IPS-18c (cell line): Measurements from ENCODE around the gene FANCD2.
"Not testable (repeated sequence)": the region's sequence is repeated elsewhere in the genome, so short reads cannot be mapped to it uniquely, and the experiment has no call there.

Source experiments
- H3K4me3 ChIP-seq: 2 replicates; pipeline ENCODE4 v1.7.0; 2013; ENCODE audit warnings: low read depth, mild to moderate bottlenecking, low read length, moderate library complexity; ENCODE audit not compliant: insufficient read depth
- H3K9me3 ChIP-seq: one replicate; pipeline ENCODE4 v1.6.1; 2013; ENCODE audit warnings: mild to moderate bottlenecking, low read length, moderate library complexity; ENCODE audit not compliant: control insufficient read depth, insufficient read depth

The FANCD2 gene

DNA sequence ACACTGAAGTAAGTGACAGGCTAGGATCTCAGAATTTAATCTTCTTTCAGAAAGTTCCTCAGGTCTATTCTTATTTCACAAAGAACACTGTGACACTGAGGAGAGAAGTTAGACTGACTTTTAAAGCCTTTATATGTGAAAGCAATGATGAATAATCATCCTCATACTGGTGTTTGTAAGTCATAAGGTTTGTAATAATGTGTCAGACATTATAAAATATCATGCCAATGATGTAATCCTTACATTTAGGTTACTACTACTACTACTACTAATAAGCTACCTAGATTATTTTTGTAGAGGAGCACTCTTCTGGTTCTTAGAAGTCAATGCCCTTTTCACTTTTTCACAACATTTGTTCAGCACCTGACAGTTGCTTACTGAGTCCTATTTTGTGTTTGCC lies 48.4 kb downstream of the FANCD2 start:
- Histone ChIP-seq H3K9me3 (no peaks in the 10 kb centered on the region), H3K4me3 (no peak overlapping the region)

DNA sequence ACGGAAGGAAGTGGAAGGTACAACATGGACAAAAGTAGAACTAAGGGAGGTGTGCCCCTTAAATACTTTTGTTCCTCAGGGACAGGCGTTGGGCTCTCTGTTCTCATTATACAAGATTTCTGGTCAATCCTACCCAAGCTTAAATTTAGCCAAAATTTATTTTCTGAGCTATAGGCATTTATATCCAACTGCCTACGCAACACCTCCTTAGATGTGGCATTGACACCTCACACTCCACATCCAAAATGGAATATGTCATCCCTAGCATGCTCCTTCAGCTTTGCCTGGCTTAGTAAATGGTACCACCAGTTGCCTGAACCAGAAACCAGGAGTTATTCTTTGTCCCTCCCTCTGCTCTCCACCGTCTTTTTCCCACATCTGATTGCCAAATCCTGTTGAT lies 55.6 kb downstream of the FANCD2 start:
- Histone ChIP-seq H3K9me3 (no peaks in the 10 kb centered on the region), H3K4me3 (no peak overlapping the region)

DNA sequence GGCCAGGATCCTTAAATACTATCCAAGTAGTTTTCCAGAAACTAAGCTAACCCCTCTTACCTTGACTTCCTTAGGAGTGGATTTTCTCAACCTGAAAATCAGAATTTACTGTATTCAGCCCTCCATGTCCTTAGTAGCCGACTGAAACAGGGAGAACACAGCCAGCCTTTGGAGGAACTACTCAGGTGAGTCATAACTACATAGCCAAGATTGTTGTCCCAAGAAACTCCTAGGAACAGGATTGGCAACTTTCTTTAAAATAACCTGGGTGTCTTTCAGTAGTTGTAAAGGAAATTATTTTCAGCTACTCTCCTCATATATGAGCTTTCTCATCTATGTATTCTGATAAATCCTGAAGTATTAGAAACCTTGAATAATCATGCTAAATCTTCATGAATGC lies 59.5 kb downstream of the FANCD2 start:
- no peaks in the 10 kb centered on the region for H3K9me3 ChIP-seq
- no peak overlapping the region for H3K4me3 ChIP-seq

DNA sequence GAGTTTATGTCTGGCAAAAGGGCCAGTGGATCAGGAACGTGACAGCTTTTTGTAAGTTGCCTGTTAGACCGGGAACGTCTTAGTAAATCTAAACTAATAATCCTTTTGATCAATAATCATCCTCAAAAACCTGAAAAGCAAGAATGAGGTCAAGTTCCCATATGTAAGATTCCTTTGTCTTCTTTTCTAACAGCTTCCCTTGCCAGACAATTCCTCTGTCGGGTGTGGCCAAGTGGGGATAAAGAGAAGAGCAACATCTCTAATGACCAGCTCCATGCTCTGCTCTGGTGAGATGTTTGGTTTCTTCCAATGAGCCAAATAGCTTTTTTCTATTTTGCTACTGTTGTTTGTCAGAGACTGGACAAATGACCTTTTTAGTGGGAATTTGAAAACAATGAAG lies 62.0 kb downstream of the FANCD2 start:
- H3K4me3 ChIP-seq = no peak overlapping the region
- no peaks in the 10 kb centered on the region for H3K9me3 ChIP-seq

DNA sequence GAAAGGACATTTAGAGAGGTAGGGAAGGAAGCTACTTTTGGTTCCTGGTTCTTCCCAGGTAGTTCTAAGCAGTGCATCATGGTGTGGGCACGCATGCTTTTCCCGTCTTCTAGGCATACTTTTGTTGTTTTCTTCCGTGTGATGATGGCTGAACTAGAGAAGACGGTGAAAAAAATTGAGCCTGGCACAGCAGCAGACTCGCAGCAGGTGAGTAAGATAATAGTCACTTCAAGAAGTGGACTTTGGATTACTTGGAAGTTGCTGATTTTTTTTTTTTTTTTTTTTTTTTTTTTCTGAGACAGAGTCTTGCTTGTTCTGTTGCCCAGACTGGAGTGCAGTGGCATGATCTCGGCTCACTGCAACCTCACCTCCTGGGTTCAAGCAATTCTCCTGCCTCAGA lies 63.9 kb downstream of the FANCD2 start:
- Histone ChIP-seq H3K9me3 (no peaks in the 10 kb centered on the region), H3K4me3 (no peak overlapping the region)

DNA sequence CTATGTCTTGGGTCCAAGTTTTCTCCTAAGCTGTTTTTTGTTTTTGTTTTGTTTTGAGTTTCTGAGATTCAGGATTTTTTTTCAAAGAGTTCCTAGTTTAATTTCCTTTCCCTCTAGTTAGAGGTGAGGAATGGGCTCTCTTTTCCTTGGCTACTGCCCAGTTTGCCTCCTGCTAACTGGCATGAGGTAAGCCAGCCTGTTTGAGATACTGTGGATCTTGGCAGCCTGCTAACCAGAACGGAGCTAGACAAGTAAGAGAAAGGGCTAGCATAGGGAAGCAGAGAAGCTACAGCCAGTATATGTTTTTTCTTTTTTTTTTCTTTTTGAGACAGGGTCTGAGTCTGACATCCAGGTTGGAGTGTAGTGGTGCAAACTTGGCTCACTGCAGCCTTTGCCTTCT lies 64.5 kb downstream of the FANCD2 start:
- not testable (repeated sequence) for H3K4me3 ChIP-seq, H3K9me3 ChIP-seq

DNA sequence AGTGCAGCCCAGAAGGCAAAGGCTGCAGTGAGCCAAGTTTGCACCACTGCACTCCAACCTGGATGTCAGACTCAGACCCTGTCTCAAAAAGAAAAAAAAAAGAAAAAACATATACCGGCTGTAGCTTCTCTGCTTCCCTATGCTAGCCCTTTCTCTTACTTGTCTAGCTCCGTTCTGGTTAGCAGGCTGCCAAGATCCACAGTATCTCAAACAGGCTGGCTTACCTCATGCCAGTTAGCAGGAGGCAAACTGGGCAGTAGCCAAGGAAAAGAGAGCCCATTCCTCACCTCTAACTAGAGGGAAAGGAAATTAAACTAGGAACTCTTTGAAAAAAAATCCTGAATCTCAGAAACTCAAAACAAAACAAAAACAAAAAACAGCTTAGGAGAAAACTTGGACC lies 65.2 kb downstream of the FANCD2 start:
- not testable (repeated sequence) for H3K9me3 ChIP-seq, H3K4me3 ChIP-seq

DNA sequence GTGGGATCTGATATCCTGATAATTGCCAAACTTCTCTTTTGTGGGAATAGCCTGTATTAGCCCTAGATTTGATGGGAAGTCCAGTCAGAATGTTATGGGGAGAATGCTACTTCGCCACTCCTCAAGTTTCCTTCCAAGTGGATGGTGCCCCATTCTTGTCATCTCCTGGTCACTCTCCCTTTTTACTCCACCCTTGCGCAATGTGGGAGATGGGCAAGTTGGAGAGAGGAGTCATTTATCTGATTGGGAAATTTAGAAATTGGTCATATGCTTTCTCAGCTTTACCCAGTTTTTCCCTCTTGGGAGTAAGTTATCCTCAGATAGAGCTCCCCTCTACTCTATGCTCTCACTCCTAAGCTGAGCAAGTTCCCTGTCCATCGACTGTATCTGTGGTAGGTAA lies 67.4 kb downstream of the FANCD2 start:
- no peaks in the 10 kb centered on the region for H3K9me3 ChIP-seq
- H3K4me3 ChIP-seq = no peak overlapping the region

DNA sequence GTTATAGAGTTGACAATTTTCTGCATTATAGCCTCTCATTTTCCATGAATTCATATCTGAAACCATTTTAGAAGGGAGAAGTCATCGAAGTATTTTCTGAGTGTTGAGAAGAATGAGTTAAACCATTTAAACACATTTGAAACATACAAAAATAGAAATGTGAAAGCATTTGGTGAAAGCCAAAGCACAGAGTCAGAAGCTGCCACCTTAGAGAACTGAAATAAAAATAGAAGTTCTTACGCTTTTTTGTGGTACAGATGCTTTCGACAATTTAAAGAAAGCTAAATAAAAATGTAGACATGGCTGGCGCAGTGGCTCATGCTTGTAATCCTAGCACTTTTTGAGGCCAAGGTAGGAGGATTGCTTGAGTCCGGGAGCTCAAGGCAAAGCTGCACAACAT lies 72.8 kb downstream of the FANCD2 start:
- H3K9me3 ChIP-seq = no peaks in the 10 kb centered on the region
- no peak overlapping the region for H3K4me3 ChIP-seq

DNA sequence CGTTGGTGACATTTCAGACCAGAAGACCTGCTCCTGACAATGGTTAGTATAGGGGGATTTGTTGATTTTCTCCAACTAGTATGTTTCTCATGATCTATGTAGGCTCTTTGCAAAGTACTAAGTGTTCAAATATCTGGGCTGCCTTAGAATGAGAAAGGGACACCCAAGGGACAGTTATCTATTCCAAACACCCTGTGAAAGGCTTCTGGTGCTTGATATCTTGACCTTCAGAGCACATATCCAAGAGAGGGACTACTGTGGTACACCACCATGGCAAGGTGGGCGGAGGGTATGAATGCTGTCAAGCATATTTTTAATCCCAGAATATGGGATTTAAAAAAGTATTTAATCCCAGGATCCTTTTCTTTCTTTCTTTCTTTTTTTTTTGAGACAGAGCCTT lies 80.7 kb downstream of the FANCD2 start:
- no peak overlapping the region for H3K4me3 ChIP-seq
- H3K9me3 ChIP-seq = no peaks in the 10 kb centered on the region

DNA sequence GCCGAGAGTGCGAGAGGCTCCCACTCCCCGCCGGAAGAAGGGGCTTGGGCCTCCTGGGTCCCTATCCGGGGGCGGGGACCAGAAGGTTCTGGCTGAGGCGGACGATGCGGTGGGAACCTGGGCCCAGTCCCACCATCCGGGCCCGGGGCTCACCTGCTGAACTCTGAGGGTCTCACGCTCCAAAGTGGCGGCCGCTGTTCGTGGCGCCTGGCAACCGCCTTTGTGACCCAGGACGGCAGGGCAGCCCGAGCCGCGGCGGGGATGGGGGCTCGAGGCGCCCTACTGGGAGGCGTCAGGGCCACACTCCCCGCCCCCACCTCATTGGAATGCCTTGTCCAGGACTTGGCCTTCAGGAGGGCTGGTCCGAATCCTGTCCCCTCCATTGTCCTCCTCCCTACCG lies 81.9 kb downstream of the FANCD2 start, which contains the start of gene FANCD2OS:
FANCD2OS (minus strand) TSS at position 165 of the 400 bp plus-strand sequence. CDS start 3,481 bp downstream, outside the sequence.
- H3K4me3 ChIP-seq = no peak within 1 kb of the TSS

DNA sequence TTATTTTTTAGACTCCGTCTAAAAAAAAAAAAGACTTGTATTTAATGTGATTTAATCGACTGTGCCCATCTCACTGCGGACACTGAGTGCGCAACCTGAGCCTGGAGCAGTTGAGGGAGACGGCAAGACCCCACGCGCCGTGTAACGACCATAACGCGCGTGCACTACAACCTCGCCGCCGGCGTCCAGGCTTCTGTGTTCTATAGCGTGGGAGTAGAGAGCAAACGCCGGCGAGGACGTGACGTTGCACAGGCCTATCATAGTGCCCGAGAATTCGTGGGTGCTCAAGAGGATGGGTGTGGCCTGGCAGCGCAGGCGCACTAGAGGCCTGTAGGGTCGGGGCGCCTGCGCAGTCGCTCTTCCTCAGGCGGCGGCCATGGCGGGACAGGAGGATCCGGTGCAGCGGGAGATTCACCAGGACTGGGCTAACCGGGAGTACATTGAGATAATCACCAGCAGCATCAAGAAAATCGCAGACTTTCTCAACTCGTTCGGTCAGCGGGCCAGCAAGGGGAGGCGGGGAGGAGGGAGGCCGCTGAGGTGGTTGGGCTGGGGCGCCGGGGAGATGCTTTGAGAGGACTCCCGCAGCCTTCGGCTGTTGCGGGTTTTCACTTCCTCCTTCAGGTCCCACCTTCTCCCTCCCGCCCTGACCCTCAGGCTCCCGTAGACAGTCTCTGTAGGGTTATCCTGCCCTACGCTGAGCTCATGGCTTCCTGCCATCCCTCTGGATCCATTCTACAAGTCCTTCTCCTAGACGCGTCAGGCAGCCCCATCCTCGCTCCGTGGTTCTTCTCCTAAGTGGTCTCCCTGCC lies 89.3 kb downstream of the FANCD2 start, which contains the start of gene BRK1:
BRK1 (plus strand) TSS at position 350 of the 812 bp plus-strand sequence; CDS start at position 377, 27 bp downstream.
- no peaks in the 10 kb centered on the region for H3K9me3 ChIP-seq

More for the DNA sequence above, 81.9 kb downstream of the FANCD2 start, which contains the start of gene FANCD2OS:
- no peaks in the 10 kb centered on the region for H3K9me3 ChIP-seq

DNA sequence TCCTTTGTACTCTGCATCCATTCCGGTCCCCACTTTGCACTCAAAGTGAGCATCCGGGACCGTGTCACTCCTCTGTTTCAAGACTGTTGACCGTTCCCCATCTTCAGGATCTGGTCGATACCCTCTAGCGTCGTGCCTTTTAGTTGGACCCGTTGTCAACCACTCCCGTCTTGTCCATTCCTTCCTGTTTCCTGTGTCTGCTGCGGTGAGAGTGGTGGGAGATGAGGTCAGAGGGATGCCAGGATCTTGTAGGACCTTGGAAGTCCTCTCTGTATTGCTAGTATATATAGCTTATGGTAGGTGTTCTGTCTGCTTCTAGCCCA lies 89.9 kb downstream of the FANCD2 start:
- H3K9me3 ChIP-seq = no peaks in the 10 kb centered on the region
- peak overlapping the region; percentile 92 for H3K4me3 ChIP-seq

More for the DNA sequence above, 89.3 kb downstream of the FANCD2 start, which contains the start of gene BRK1:
- peak within 1 kb of the TSS; percentile 92 for H3K4me3 ChIP-seq

DNA sequence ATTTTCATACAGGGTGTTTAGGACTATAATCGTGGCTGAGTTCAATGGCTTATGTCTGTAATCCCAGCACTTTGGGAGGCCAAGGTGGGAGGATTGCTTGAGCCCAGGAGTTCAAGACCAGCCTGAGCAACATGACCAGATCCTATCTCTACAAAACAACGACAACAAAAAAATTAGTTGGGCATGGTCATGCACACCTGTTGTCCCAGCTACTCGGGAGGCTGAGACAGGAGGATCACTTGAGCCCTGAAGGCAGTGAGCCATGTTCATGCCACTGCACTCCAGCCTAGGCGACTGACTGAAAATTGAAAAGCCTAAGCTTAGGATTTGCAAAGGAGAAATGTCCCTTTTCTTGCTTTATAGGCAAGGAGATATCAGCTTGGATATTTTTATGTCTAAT lies 90.7 kb downstream of the FANCD2 start:
- Histone ChIP-seq H3K9me3 (no peaks in the 10 kb centered on the region), H3K4me3 (no peak overlapping the region; the same call in none of the 2 replicates)

DNA sequence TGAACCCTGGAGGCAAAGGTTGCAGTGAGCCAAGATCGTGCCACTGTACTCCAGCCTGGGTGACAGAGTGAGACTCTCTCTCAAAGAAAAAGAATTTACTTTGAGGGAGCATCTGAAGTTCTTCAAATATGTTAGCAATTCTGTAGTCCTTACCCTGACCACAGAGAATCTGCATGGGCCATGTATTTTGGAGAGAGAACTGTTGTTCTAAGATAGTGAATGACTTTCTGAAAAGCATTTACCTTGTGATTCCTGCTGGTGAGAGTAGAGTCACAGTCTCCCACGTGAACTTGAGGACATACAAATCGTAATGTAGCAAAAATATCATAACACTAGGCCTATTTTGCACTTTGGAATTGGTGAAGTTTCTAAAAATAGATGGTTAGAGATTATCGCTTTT lies 93.1 kb downstream of the FANCD2 start:
- Histone ChIP-seq H3K4me3 (no peak overlapping the region), H3K9me3 (no peaks in the 10 kb centered on the region)

DNA sequence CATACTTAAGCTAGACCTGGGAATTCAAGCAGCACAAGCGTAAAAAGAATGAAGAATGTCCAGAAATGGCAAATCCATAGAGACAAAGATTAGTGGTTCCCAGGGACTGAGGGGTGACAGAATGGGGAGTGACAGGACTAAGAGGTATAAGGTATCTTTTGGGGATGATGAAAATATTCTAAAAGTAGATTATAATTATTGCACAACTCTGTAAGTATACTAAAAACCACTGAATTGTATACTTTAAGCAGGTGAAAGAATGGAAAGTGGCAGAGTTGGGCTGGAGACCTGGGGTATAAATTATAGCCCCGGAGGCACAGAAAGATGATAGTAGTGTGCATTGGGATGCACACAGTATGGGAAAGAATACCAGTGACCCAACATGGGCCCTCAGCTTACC lies 94.8 kb downstream of the FANCD2 start:
- no peak overlapping the region for H3K4me3 ChIP-seq

DNA sequence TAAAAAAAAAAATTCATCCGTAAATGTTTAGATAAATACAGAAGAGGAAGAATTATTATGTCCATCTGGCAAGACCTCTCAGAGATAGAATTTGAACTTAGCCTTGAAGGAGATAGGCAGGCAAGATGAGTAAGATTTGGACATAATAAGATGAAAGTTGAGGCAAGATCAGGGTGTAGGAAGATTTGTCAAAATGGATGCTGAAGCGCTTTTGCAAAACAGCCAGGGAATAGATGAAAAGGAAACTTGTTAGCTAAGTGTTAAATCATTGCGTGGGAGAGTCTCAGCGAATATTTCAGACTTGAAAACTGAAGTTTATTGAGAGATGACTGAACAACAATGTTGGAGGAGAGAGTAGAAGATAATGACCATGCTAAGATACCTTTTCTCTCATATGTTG lies 96.5 kb downstream of the FANCD2 start:
- H3K4me3 ChIP-seq = no peak overlapping the region
- no peaks in the 10 kb centered on the region for H3K9me3 ChIP-seq

More for the DNA sequence above, 94.8 kb downstream of the FANCD2 start:
- H3K9me3 ChIP-seq = no peaks in the 10 kb centered on the region

DNA sequence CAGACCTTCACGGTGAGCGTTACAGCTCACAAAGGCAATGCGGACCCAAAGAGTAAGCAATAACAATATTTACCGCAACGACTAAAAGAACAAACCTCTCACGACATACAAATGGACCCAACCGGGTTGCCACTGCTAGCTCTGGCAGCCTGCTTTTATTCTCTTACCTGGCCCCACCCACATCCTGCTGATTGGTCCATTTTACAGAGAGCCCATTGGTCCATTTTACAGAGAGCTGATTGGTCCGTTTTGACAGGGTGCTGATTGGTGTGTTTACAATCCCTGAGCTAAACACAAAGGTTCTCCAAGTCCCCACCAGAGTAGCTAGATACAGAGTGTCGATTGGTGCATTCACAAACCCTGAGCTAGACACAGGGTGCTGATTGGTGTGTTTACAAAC lies 109.6 kb downstream of the FANCD2 start:
- not testable (repeated sequence) for H3K9me3 ChIP-seq, H3K4me3 ChIP-seq
